ENCODE measurements around the gene MXI1.
A peak's percentile ranks its signal among the peaks of the same experiment; 100 is the strongest.
"Not testable (repeated sequence)": the region's sequence is repeated elsewhere in the genome, so short reads cannot be mapped to it uniquely, and the experiment has no call there.

The MXI1 gene

DNA sequence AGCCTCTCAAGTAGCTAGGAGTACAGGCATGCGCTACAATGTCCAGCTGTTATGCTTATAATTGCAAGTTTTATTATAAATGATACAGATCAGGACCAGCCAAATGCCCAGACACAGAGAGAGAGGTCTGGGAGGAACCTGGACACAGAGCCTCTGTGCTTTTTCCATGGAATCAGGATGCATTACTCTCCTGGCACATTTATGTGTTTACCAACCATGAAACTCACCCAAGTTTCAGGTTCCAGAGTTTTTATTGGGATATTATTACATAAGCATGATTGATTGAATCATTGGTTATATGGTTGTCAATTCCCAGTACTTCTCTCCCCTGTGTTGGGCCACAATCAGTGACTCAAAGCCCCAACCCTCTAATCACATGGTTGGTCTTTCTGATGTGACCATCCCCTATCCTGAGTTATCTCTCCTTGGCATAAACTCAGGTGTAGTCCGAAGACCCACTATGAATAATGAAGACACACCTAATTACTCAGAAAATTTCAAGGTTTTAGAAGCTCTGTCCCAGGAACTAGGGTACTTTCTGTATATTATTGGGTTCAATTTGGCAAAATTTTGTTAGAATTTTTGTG, 30.6 kb downstream of the MXI1 start:
- DNase-seq (ENCODE audit: low read depth in 3 of 3), result no peak

DNA sequence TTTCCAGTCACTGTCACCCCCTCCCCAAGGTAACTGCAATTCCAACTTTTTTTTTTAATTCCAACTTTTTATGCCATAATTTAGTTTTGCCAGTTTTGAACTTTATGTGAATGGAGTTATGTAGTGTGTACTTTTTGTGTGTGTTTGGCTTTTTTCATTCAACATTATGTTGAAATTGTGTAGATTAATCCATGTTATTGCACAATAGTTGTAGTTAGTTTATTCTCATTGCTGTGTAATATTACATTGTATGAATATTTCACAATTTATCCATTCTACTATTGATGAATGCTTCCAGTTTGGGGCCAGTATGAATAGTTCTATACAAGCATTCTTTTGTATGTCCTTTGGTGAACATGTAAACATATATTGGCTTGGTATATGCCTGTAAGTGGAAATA, 32.5 kb downstream of the MXI1 start:
- no peak for DNase-seq (ENCODE audit: low read depth in 3 of 3)

DNA sequence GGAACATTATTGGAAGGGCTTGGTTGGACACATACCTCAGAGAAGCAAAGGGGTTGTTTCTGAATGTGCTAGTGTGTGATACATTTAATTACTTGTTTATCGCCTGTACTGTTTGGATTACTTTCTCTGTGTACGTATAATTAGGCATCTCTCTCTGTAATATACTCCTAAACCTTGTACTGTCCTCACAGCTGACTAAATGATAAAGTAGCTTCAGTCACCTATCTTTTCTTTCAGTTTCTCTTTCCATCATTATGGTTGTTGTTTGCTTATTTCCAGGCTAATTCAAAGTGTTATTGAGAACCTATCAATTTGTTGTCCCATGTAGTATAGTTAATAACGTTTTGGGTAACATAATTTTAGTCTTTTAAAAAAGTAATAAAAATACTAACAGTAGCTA, 34.0 kb downstream of the MXI1 start:
- no peak for DNase-seq (ENCODE audit: low read depth in 3 of 3)

GRCh38 chr10:110241841-110242240, 34.4 kb downstream of the MXI1 start:
- DNase-seq (ENCODE audit: low read depth in 3 of 3), result no peak

GRCh38 chr10:110242511-110242910, 35.1 kb downstream of the MXI1 start:
- DNase-seq (ENCODE audit: low read depth in 3 of 3), result no peak

GRCh38 chr10:110244550-110244949, 37.1 kb downstream of the MXI1 start:
- no peak for DNase-seq (ENCODE audit: low read depth in 3 of 3)

DNA sequence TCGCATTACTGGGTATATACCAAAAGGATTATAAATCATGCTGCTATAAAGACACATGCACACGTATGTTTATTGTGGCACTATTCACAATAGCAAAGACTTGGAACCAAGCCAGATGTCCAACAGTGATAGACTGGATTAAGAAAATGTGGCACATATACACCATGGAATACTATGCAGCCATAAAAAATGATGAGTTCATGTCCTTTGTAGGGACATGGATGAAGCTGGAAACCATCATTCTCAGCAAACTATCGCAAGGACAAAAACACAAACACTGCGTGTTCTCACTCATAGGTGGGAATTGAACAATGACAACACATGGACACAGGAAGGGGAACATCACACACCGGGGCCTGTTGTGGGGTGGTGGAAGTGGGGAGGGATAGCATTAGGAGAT, 40.4 kb downstream of the MXI1 start:
- not testable (repeated sequence) for DNase-seq (ENCODE audit: low read depth in 3 of 3)

- DNase-seq (ENCODE audit: low read depth in 3 of 3), result not testable (repeated sequence)
Measured at GRCh38 chr10:110249489-110249888, 42.1 kb downstream of the MXI1 start.

DNA sequence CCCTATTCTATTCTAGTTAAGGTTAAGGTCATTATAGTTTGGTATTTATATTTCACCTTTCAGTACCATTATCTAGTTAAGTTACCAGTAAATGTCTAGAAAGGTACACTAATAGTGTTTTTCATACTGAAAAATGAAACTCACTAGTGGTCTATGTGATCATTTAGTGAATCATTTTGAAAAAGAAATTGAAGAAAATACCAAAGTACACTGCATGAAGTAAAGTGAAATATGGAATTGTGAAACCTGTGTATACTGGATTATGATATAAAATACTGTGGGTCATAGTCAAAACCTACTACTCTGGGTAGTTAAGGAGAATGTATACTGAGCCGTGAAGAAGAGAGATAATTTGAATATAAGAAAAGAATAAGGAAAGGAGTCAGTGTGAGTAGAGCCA, 44.0 kb downstream of the MXI1 start:
- DNase-seq (ENCODE audit: low read depth in 3 of 3), result not testable (repeated sequence)

DNA sequence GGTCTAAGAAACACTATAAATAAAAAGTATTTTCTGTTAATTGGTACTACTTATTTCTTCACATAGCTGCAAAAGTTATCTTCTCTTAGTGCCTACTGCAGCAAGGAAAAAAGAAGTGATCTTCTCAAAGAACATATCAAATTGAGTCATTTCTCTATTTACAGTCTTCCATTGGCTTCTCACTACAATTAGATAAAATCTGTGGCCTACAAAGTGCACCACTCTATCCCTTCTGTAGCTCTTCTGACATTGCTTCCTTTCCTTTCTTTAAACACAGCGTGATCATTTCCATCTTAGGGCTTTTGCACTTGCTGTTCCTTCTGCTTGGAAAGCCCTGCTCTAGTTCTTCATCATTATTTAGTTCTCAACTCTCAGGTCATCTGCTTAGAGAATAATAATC, 44.7 kb downstream of the MXI1 start:
- DNase-seq (ENCODE audit: low read depth in 3 of 3), result no peak

DNA sequence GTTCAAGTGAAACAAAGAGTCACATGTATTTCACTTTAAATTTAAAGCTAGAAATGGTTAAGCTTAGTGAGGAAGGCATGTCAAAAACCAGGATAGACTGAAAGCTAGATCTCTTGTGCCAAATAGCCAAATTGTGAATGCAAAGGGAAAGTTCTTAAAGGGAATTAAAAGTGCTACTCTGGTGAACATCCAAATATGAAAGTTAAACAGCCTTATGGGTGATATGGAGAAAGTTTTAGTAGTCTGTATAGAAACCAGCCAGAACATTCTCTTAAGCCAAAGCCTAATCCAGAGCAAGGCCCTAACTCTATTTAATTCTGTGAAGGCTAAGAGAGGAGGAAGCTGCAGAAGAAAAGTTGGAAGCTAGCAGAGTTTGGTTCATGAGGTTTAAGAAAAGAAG, 47.1 kb downstream of the MXI1 start:
- no peak for DNase-seq (ENCODE audit: low read depth in 3 of 3)

DNA sequence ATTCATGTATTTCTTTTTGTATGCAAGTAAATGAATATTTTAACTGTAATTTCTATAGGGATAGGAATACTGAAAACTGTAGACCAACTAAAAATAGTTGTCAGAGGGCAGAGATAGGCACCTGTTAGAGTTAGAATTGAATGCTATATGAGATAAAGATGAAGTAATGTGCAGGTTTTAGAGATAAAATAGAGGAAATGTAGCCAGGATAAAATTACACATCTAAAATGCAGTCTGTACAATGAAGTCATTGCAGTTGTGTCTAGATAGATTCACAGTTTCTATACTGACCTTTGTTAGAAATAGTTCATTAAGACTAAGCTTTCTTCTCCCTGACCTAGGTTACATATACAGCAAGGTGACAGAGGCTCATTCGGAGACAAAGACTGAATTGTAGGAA, 51.1 kb downstream of the MXI1 start:
- no peak for DNase-seq (ENCODE audit: low read depth in 3 of 3)

- no peak for DNase-seq (ENCODE audit: low read depth in 3 of 3)
Measured at GRCh38 chr10:110259317-110259716, 51.9 kb downstream of the MXI1 start.

DNA sequence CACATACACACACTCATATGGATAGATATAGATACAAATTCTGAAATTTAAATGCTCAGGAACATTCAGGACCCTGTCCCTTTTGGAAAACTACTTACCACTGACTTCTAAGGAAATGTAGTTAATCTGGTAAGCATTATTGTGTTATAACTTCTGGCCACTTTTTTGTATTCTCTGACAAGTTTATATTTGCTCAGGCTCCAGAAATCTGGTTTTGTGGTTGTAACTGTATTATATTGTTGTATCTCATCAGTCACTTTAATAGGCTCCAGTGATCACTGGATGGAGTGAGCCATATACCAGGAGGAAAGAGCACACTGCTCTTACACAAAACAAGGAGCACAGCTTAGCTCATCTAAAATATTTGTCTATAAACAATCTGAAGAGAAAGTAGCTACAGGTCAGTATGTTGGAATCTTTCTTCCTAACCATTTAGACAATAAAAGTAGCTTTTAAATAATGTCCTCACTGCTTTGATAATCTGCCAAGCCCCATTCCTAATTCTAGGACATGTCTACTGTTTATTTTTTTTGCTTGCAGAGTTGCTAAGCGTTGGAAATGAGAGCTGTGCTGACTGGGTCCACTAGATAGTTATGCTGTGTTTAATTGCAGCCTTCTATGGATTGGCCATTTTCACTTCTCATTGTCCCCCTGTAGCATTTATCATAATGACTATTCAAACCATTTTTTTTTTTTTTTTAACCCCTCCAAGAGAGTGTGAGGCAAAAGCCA, 53.5 kb downstream of the MXI1 start:
- DNase-seq (ENCODE audit: low read depth in 3 of 3), result no peak

GRCh38 chr10:110263164-110263563, 55.8 kb downstream of the MXI1 start:
- no peak for DNase-seq (ENCODE audit: low read depth in 3 of 3)

DNA sequence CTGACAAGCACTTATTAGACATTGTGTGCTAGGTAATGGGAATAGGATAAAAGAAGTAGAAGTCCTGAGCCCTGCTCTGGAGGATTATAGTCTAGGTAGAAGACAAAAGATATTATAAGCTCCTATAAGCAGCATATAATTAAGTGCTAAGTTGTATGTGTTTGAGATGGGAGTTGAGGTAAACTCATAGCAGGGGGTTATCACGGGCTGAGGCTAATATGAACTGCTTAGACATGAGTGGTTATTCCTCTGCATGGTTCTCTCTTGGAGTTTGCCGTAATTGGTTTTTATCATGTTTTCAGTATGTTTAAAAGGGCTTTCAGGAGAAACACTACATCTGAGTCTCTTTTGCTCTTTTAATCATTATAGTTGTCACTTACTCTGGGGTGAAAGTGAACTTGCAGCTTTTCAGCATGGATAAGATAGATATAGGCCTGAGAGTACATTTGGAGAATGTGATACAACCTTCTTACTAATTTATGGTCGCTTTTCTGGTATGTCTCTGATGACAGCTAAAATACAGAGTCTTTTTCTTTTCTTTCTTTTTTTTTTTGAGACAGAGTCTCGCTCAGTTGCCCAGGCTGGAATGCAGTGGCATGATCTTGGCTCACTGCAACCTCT, 58.3 kb downstream of the MXI1 start:
- no peak for DNase-seq (ENCODE audit: low read depth in 3 of 3)

GRCh38 chr10:110267276-110267675, 59.9 kb downstream of the MXI1 start:
- DNase-seq (ENCODE audit: low read depth in 3 of 3), result no peak

DNA sequence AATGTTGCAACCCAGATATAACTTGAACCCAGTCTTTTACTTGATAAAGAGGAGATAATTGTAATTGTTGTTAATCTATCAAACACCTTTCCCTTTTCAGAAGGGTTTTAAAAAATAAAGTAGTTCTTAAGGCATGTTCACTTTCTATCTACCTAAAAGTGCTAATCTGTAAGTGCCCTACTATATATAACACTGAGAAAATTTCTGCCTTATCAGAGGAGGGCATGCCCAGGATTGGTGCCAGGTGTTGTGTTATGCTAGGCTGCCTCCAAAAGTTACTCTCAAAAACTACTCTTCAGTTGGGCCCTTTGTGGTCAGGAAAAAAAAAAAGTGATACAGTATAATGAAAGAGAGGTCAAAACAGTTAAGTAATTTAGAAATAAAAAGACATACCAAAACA, 61.0 kb downstream of the MXI1 start:
- DNase-seq (ENCODE audit: low read depth in 3 of 3), result no peak

GRCh38 chr10:110268971-110269370, 61.6 kb downstream of the MXI1 start:
- no peak for DNase-seq (ENCODE audit: low read depth in 3 of 3)

- DNase-seq (ENCODE audit: low read depth in 3 of 3), result no peak
Measured at GRCh38 chr10:110269374-110270318, 62.2 kb downstream of the MXI1 start.

- not testable (repeated sequence) for DNase-seq (ENCODE audit: low read depth in 3 of 3)
Measured at GRCh38 chr10:110272995-110273394, 65.6 kb downstream of the MXI1 start.

GRCh38 chr10:110273474-110273873, 66.1 kb downstream of the MXI1 start:
- DNase-seq (ENCODE audit: low read depth in 3 of 3), result peak in 2 of 3 experiments; percentile 12 to 19
